Activated CD4-positive, alpha-beta T cell treated with anti-CD3 and anti-CD28 coated beads, Interleukin-2, amount 50 U/mL, for 1 hour (primary cell): ENCODE measurements around the gene ABCG8.

Experiments used
- DNase-seq: peaks from one replicate; pipeline ENCODE4 v3.0.0-alpha.2; 2020

Gene ABCG8

GRCh38 chr2:43927442-43927841, 88.7 kb downstream of the ABCG8 start:
- DNase-seq = no peak

GRCh38 chr2:43931293-43931692, 92.5 kb downstream of the ABCG8 start:
- no peak for DNase-seq
